ENCODE results near the gene EBPL.
"Not testable (repeated sequence)": the region's sequence is repeated elsewhere in the genome, so short reads cannot be mapped to it uniquely, and the experiment has no call there.

The EBPL gene

DNA sequence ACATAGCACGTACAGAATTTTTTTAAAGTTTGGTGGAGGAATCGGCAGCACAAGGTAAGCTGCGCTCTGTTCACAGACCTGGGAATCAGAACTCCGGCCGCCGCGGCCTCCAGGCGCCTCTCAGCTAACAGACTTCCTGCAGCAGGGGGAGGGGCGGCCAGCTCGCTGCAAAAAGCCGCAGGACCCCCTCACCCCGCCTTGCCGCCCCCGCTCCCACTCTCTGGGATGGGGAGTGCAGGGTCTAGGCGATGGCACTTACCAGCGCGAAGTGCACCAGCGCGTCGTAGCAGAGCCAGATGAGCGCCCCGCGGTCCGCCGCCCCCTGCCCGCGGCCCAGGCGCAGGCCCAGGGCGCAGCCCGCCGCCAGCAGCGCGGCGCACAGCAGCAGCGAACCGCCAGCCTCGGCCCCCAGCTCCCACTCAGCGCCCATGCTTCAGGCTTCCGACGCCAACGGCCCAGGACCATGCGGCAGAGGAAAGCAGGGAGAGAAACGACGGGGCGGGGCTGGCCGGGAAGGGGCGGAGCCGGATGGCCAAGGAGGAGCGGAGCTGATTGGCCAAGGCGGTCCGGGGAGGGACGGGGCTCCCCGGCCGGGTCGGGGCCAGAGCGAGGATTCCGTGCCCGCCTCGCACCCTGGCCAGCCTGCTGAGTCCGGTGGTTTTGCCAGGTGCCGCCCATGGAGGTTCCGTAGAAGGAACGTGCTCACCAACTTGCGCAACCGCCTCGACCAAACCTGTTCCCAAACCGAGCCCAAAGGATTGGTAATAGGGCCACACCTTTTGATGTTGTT lies at the start of gene EBPL:
Gene EBPL, minus strand, starts transcription at position 492 of the 790 bp plus-strand sequence. Its CDS starts 62 bp downstream, at position 430.
- Histone ChIP-seq H3K27ac (ENCODE audit: low read depth, low read length) (peak within 1 kb of the TSS; percentile 86), H3K4me1 (ENCODE audit: control insufficient read depth in 1 of 2, insufficient read depth in 2 of 2, low read length in 2 of 2) (peaks cover 0 to 8% of the 10 kb centered on the region in 2 donors), H3K9ac (ENCODE audit: low read depth in 1 of 2, low read length in 2 of 2) (peak within 1 kb of the TSS; percentile 10 to 62), H3K27me3 (ENCODE audit: control insufficient read depth in 1 of 2, insufficient read depth in 2 of 2, low read length in 2 of 2) (no peaks in the 10 kb centered on the region), H3K36me3 (ENCODE audit: control insufficient read depth in 1 of 2, insufficient read depth in 2 of 2, low read length in 2 of 2) (peaks cover 0 to 9% of the 10 kb centered on the region in 2 donors), H3K9me3 (ENCODE audit: control insufficient read depth in 1 of 2, low read length in 2 of 2) (no peaks in the 10 kb centered on the region), H3K4me3 (ENCODE audit: low read depth in 1 of 2, low read length in 2 of 2) (peak within 1 kb of the TSS; percentile 70 to 83)

DNA sequence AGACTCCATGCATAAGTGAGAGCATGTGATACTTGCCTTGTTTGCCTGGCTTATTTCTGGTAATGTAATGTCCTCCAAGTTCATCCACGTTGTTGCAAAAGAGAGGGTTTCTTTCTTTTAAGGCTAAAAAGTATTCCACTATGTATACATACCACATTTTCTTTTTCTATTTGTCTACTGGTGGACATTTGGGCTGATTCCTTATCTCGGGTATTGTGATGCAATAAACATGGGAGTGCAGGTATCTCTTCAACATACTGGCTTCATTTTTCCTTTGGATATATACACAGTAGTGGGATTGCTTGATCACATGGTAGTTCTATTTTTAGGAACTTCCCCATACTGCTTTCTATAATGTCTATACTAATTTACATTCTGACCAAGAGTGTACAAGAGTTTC lies 49.6 kb upstream of the EBPL start:
- H3K9ac ChIP-seq (ENCODE audit: low read depth in 1 of 2, low read length in 2 of 2) = no peak overlapping the region
- H3K27ac ChIP-seq (ENCODE audit: low read depth, low read length) = no peak overlapping the region
- no peaks in the 10 kb centered on the region for H3K36me3 ChIP-seq (ENCODE audit: control insufficient read depth in 1 of 2, insufficient read depth in 2 of 2, low read length in 2 of 2)
- no peaks in the 10 kb centered on the region for H3K9me3 ChIP-seq (ENCODE audit: control insufficient read depth in 1 of 2, low read length in 2 of 2)
- H3K27me3 ChIP-seq (ENCODE audit: control insufficient read depth in 1 of 2, insufficient read depth in 2 of 2, low read length in 2 of 2) = no peaks in the 10 kb centered on the region
- no peak overlapping the region for H3K4me3 ChIP-seq (ENCODE audit: low read depth in 1 of 2, low read length in 2 of 2)
- peaks cover 0 to 5% of the 10 kb centered on the region in 2 donors for H3K4me1 ChIP-seq (ENCODE audit: control insufficient read depth in 1 of 2, insufficient read depth in 2 of 2, low read length in 2 of 2)

DNA sequence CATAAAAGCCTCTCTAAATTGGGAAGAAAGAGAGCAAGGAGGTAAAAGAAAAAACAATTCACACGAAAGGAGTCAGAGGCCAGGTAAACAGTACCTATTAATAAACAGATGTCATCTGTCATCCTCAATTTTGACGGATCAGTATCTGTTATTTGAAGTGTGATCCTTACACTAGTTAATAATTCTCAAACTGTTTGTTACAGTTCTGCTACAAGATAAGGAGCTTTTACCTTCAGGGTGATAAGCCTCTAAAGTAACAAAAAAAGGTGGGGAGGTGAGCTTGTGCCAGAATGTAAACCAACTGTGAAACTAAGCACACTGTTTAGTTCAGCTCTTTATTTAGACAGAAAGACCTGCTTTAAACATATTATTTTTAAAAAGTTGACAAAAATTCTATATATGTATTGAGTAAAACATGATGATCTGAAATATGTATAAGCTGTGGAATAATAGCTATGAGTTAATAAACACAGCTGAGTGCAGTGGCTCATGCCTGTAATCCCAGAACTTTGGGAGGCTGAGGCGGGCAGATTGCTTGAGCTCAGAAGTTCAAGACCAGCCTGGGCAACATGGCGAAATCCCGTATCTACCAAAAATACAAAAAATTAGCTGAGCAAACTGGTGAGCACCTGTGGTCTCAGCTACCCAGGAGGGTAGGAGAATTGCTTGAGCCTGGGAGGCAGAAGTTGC lies 48.4 kb upstream of the EBPL start:
- Histone ChIP-seq H3K4me3 (ENCODE audit: low read depth in 1 of 2, low read length in 2 of 2) (no peak overlapping the region), H3K9me3 (ENCODE audit: control insufficient read depth in 1 of 2, low read length in 2 of 2) (no peaks in the 10 kb centered on the region), H3K36me3 (ENCODE audit: control insufficient read depth in 1 of 2, insufficient read depth in 2 of 2, low read length in 2 of 2) (no peaks in the 10 kb centered on the region), H3K27ac (ENCODE audit: low read depth, low read length) (no peak overlapping the region), H3K4me1 (ENCODE audit: control insufficient read depth in 1 of 2, insufficient read depth in 2 of 2, low read length in 2 of 2) (peaks cover 0 to 5% of the 10 kb centered on the region in 2 donors), H3K27me3 (ENCODE audit: control insufficient read depth in 1 of 2, insufficient read depth in 2 of 2, low read length in 2 of 2) (no peaks in the 10 kb centered on the region), H3K9ac (ENCODE audit: low read depth in 1 of 2, low read length in 2 of 2) (no peak overlapping the region)

DNA sequence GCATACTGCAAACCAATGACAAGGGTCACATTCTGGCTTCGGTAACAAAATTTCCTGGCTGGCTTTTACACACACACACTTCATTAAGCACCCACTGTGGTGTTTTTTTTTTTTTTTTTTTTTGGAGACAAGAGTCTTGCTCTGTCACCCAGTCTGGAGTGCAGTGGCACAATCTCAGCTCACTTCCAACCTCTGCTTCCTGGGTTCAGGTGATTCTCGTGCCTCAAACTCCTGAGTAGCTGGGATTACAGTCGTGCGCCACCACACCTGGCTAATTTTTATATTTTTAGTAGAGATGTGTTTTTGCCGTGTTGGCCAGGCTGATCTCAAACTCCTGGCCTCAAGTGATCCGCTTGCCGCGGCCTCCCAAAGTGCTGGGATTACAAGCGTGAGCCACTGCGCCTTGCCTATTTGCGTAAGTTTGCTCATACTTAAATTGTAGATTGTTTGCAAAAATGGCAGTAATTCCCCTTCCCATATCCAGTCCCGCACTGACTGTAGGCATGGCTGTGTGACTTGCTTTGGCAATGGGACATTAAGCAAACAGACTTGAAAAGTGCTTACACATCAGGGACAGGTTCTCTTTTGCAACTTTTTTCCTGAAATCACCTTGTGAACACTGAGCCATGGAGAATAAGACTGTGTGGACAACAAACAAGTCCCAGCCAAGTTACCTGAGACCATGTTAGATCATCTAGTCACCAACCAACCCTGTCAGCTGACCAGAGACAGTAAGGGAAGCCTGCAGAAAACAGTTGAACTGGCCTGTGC lies 42.1 kb upstream of the EBPL start:
- Histone ChIP-seq H3K4me3 (ENCODE audit: low read depth in 1 of 2, low read length in 2 of 2) (no peak overlapping the region), H3K36me3 (ENCODE audit: control insufficient read depth in 1 of 2, insufficient read depth in 2 of 2, low read length in 2 of 2) (peaks cover 4 to 8% of the 10 kb centered on the region in 2 donors), H3K4me1 (ENCODE audit: control insufficient read depth in 1 of 2, insufficient read depth in 2 of 2, low read length in 2 of 2) (no peaks in the 10 kb centered on the region), H3K9me3 (ENCODE audit: control insufficient read depth in 1 of 2, low read length in 2 of 2) (no peaks in the 10 kb centered on the region), H3K9ac (ENCODE audit: low read depth in 1 of 2, low read length in 2 of 2) (no peak overlapping the region), H3K27me3 (ENCODE audit: control insufficient read depth in 1 of 2, insufficient read depth in 2 of 2, low read length in 2 of 2) (no peaks in the 10 kb centered on the region), H3K27ac (ENCODE audit: low read depth, low read length) (no peak overlapping the region)

DNA sequence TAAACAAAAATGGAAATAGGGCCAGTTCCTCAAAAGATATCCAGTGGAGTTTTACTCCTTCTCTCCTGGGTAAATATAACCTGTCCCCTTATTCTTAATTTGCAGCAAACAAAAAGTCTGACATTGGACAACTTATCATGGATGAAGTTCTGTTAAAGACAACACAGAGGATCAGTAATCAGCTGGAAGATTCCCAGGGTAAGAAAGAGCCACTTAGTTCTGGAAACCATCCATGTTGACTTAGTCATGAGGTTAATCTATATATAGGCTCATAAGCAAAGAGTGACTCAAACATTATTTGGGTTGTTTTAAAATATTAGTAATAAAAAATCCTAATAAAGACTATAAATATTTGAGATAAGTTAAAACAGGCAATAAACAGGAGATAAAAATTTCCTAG lies 40.5 kb upstream of the EBPL start:
- no peak overlapping the region for H3K9ac ChIP-seq (ENCODE audit: low read depth in 1 of 2, low read length in 2 of 2)
- H3K9me3 ChIP-seq (ENCODE audit: control insufficient read depth in 1 of 2, low read length in 2 of 2) = no peaks in the 10 kb centered on the region
- H3K27ac ChIP-seq (ENCODE audit: low read depth, low read length) = no peak overlapping the region

DNA sequence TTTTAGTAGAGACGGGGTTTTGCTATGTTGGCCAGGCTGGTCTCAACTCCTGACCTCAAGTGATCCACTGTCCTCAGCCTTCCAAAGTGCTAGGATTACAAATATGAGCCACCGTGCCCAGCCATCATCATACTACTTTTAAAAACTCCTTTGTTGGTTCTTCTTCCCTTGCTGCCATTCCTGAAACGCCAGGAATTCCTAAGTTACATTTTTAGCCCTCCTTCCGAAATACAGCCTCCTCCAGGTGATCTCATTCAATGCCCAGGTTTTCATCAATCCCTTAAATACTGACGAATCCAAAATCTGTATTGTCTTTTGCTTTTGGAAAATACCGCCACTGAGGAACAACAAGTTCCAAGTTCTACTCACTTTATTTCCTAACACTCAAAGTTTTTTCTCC lies 25.3 kb upstream of the EBPL start:
- Histone ChIP-seq H3K36me3 (ENCODE audit: control insufficient read depth in 1 of 2, insufficient read depth in 2 of 2, low read length in 2 of 2) (peaks cover 26 to 36% of the 10 kb centered on the region in 2 donors), H3K9me3 (ENCODE audit: control insufficient read depth in 1 of 2, low read length in 2 of 2) (peaks cover 0 to 12% of the 10 kb centered on the region in 2 donors), H3K4me1 (ENCODE audit: control insufficient read depth in 1 of 2, insufficient read depth in 2 of 2, low read length in 2 of 2) (no peaks in the 10 kb centered on the region), H3K4me3 (ENCODE audit: low read depth in 1 of 2, low read length in 2 of 2) (no peak overlapping the region), H3K27me3 (ENCODE audit: control insufficient read depth in 1 of 2, insufficient read depth in 2 of 2, low read length in 2 of 2) (no peaks in the 10 kb centered on the region), H3K27ac (ENCODE audit: low read depth, low read length) (no peak overlapping the region), H3K9ac (ENCODE audit: low read depth in 1 of 2, low read length in 2 of 2) (no peak overlapping the region)

More for the DNA sequence above, 40.5 kb upstream of the EBPL start:
- no peaks in the 10 kb centered on the region for H3K4me1 ChIP-seq (ENCODE audit: control insufficient read depth in 1 of 2, insufficient read depth in 2 of 2, low read length in 2 of 2)
- H3K4me3 ChIP-seq (ENCODE audit: low read depth in 1 of 2, low read length in 2 of 2) = no peak overlapping the region
- peaks cover 4 to 8% of the 10 kb centered on the region in 2 donors for H3K36me3 ChIP-seq (ENCODE audit: control insufficient read depth in 1 of 2, insufficient read depth in 2 of 2, low read length in 2 of 2)
- H3K27me3 ChIP-seq (ENCODE audit: control insufficient read depth in 1 of 2, insufficient read depth in 2 of 2, low read length in 2 of 2) = no peaks in the 10 kb centered on the region

DNA sequence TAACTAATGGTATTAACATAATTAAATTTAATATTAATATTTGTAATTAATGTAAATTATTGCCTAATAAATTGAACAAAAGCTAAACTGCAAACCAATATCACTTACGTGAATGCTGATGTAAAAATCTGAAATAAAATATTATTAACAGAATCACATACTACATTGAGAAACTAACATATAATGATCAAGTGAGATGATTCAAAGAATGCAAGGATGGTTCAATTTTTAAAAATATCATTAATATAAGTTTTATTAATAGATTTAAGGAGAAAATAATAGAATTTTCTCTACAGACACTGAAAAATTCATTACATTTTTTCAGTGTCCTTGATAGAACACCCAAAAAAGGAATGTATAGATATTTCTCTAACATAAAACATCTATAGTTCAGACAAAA lies 23.5 kb upstream of the EBPL start:
- H3K36me3 ChIP-seq (ENCODE audit: control insufficient read depth in 1 of 2, insufficient read depth in 2 of 2, low read length in 2 of 2) = peaks cover 24 to 25% of the 10 kb centered on the region in 2 donors
- H3K4me3 ChIP-seq (ENCODE audit: low read depth in 1 of 2, low read length in 2 of 2) = no peak overlapping the region
- H3K27ac ChIP-seq (ENCODE audit: low read depth, low read length) = no peak overlapping the region
- peaks cover 0 to 12% of the 10 kb centered on the region in 2 donors for H3K9me3 ChIP-seq (ENCODE audit: control insufficient read depth in 1 of 2, low read length in 2 of 2)
- H3K9ac ChIP-seq (ENCODE audit: low read depth in 1 of 2, low read length in 2 of 2) = no peak overlapping the region
- no peaks in the 10 kb centered on the region for H3K27me3 ChIP-seq (ENCODE audit: control insufficient read depth in 1 of 2, insufficient read depth in 2 of 2, low read length in 2 of 2)
- peaks cover 0 to 6% of the 10 kb centered on the region in 2 donors for H3K4me1 ChIP-seq (ENCODE audit: control insufficient read depth in 1 of 2, insufficient read depth in 2 of 2, low read length in 2 of 2)

DNA sequence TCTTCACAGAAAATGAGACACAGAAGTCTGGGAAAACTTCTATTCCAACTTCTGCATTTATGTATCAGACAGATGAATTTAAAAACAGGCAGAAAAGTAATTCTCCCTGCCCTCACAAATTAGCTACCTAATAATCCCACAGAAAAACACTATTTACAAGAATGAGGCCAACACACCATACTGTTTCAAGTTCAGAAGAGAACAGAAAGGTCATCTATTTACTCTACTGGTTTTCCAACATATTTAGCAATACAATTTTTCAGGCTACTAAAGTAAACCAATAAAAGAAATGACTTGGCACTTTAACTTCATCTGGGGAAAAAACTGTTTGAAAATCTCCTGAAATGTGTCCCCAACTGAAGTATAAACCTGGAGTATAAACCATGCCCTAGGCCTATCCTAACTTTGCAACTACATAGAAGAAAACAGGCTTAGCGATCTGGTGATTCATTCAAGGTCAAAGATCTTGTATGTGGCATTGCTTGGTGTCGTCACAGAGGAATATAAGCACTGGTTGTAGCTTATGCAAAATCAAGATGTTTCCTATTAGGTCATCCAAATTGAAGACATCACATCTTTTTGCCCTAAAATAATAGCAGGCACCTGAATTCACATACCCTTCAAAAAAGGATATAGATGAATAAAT lies 20.1 kb upstream of the EBPL start:
- Histone ChIP-seq H3K27ac (ENCODE audit: low read depth, low read length) (no peak overlapping the region), H3K4me1 (ENCODE audit: control insufficient read depth in 1 of 2, insufficient read depth in 2 of 2, low read length in 2 of 2) (peaks cover 0 to 6% of the 10 kb centered on the region in 2 donors), H3K4me3 (ENCODE audit: low read depth in 1 of 2, low read length in 2 of 2) (no peak overlapping the region), H3K36me3 (ENCODE audit: control insufficient read depth in 1 of 2, insufficient read depth in 2 of 2, low read length in 2 of 2) (peaks cover 8 to 16% of the 10 kb centered on the region in 2 donors), H3K27me3 (ENCODE audit: control insufficient read depth in 1 of 2, insufficient read depth in 2 of 2, low read length in 2 of 2) (no peaks in the 10 kb centered on the region), H3K9me3 (ENCODE audit: control insufficient read depth in 1 of 2, low read length in 2 of 2) (peaks cover 0 to 12% of the 10 kb centered on the region in 2 donors), H3K9ac (ENCODE audit: low read depth in 1 of 2, low read length in 2 of 2) (no peak overlapping the region)

DNA sequence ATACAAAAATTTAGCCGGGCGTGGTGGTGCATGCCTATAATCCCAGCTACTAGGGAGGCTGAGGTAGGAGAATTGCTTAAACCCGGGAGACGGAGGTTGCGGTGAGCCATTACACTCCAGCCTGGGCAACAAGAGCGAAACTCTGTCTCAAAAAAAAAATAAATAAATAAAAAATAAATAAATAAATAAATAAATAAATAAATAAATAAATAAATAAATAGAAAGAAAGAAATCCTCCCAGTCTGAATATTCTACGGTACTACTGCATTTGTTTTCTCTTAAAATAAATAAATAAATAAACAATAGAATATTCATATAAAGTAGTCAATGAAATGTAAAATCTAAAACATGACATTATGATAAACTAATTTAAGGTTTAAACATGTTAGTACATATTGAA lies 13.0 kb upstream of the EBPL start:
- not testable (repeated sequence) for H3K9ac ChIP-seq (ENCODE audit: low read depth in 1 of 2, low read length in 2 of 2); H3K4me3 ChIP-seq (ENCODE audit: low read depth in 1 of 2, low read length in 2 of 2); H3K27ac ChIP-seq (ENCODE audit: low read depth, low read length); H3K27me3 ChIP-seq (ENCODE audit: control insufficient read depth in 1 of 2, insufficient read depth in 2 of 2, low read length in 2 of 2); H3K9me3 ChIP-seq (ENCODE audit: control insufficient read depth in 1 of 2, low read length in 2 of 2); H3K4me1 ChIP-seq (ENCODE audit: control insufficient read depth in 1 of 2, insufficient read depth in 2 of 2, low read length in 2 of 2)
- H3K36me3 ChIP-seq (ENCODE audit: control insufficient read depth in 1 of 2, insufficient read depth in 2 of 2, low read length in 2 of 2) = peaks cover 11 to 27% of the 10 kb centered on the region in 2 donors

Data from duodenal mucosa (tissue), 2 donors.